Kidney epithelial cell (primary cell): ENCODE measurements around the gene GNAI2. TPM values are rescaled to one million over a fixed set of nuclear protein-coding genes. Genes with fewer than 3 reads are reported as not detected.
"Not testable (repeated sequence)": the region's sequence is repeated elsewhere in the genome, so short reads cannot be mapped to it uniquely, and the experiment has no call there.

Experiments
- DNase-seq: peaks from one replicate; pipeline ENCODE4 v3.0.0-alpha.2; 2010; ENCODE audit warnings: low read depth
- H3K27me3 ChIP-seq: 2 replicates; pipeline ENCODE4 v1.6.0; 2011; ENCODE audit warnings: low read length; ENCODE audit not compliant: control insufficient read depth, insufficient read depth
- H3K36me3 ChIP-seq: 2 replicates; pipeline ENCODE4 v1.5.1; 2011; ENCODE audit warnings: low read length; ENCODE audit not compliant: control insufficient read depth, insufficient read depth
- H3K4me3 ChIP-seq: 2 replicates; pipeline ENCODE4 v1.5.1; 2011; ENCODE audit warnings: low read depth, mild to moderate bottlenecking, control low read depth, low read length
- CTCF ChIP-seq: IDR thresholded peaks from 2 replicates; pipeline ENCODE4 v1.5.1; 2011; ENCODE audit warnings: mild to moderate bottlenecking, moderate library complexity, low read length, control low read depth, inconsistent platforms; ENCODE audit not compliant: insufficient read depth, poor library complexity, severe bottlenecking
- total RNA-seq: library from RNA; depleted of rRNA; stranded (reverse); fragments of >200 nt; gene quantifications from 2 replicates; pipeline ENCODE4 v1.2.3, GENCODE V29; 2015

The GNAI2 gene
- total RNA-seq, 1 donor from 2014 or later = 208 TPM

DNA sequence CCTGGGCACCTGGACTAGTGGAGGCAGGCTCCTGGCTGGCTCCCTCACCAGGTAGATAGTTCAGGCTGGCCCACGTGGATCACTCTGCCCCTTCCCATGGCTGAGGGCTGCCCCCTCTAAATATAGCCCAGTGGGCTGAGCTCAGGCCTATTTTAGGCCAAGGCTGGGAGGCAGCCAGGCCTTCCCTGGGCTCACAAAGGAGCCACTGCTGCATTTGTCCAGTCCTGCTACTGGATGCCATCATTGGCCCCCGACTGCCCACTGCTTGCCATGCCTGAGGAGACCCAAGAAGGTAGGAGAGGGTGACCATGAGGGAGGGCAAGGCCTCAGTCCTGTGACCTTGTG, 42.8 kb downstream of the GNAI2 start, which contains the start of gene LSMEM2:
Gene LSMEM2 (plus strand): TSS at position 208 of the 345 bp plus-strand sequence. CDS start 27 bp downstream, at position 235.
- H3K27me3 ChIP-seq = peaks cover 27% of the 10 kb centered on the region
- TF ChIP-seq CTCF = no peak
- no peak for DNase-seq
- no peak within 1 kb of the TSS for H3K4me3 ChIP-seq
- no peaks in the 10 kb centered on the region for H3K36me3 ChIP-seq

DNA sequence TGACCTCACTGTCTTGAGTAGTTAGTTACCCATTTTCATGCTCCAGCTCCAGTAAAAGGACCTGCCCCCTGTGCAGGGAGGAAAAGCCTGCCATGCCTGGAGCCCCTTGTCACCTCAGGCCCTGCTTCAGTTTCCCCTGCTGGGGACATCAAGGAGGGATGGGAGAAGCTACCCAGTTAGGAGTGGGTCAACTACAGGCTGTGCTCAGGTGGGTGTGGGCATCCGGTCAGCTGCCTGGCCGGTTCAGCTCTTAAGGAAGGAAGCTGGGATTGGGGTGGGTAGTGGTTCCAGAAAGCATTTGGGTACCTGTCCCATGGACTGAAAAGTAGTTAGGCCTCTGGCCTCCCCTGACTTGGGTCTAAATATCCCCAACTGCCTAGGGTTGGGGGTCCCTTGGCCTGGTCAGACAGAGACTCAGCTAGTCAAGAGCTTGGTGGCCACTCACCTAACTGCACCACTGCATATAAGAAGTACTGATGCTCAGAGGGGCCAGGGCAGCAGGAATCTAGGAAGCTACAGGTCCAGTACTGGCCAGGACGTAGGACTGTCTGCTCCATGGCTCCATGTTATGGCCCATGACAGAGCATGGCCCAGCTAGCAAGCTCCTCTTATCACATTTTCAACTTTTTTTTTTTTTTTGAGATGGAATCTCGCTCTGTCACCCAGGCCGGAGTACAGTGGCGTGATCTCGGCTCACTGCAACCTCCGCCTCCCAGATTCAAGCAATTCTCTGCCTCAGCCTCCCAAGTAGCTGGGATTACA, 43.4 kb downstream of the GNAI2 start:
- DNase-seq = no peak
- peaks cover 25% of the 10 kb centered on the region for H3K27me3 ChIP-seq
- no peak for TF ChIP-seq CTCF
- no peak overlapping the region for H3K4me3 ChIP-seq
- H3K36me3 ChIP-seq = no peaks in the 10 kb centered on the region

- not testable (repeated sequence) for DNase-seq, H3K4me3 ChIP-seq, H3K27me3 ChIP-seq, H3K36me3 ChIP-seq
These were observed 48.1 kb downstream of the GNAI2 start for GRCh38 chr3:50284121-50284520.

- Histone ChIP-seq H3K27me3 (no peaks in the 10 kb centered on the region), H3K4me3 (no peak overlapping the region), H3K36me3 (peaks cover 3% of the 10 kb centered on the region)
- TF ChIP-seq CTCF = no peak
- DNase-seq = no peak
These were observed 50.6 kb downstream of the GNAI2 start for GRCh38 chr3:50286322-50287227.

DNA sequence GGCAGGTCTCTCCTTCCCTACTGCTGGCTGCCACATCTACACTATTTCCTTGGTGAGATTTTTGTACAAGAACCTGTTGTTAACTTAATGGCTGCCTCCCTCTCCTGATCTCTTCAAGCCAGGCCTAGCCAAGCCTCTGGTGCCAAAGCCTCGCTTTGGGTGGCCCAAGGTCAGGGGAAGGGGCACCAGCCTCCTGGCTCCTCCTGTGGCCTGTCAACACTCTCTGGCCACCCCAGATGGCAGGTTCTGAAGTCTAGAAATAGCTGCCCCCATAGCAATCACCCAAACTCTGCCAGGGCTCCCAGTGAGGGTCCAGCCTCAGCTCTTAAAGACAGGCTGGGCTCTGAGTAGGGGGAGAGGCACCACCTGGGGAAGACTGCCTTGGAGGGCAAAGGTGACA, 51.3 kb downstream of the GNAI2 start:
- no peaks in the 10 kb centered on the region for H3K27me3 ChIP-seq
- peaks cover 3% of the 10 kb centered on the region for H3K36me3 ChIP-seq
- no peak for DNase-seq
- no peak overlapping the region for H3K4me3 ChIP-seq
- no peak for TF ChIP-seq CTCF

GRCh38 chr3:50288387-50289007, 52.5 kb downstream of the GNAI2 start:
- no peaks in the 10 kb centered on the region for H3K27me3 ChIP-seq
- no peak for TF ChIP-seq CTCF
- peaks cover 3% of the 10 kb centered on the region for H3K36me3 ChIP-seq
- H3K4me3 ChIP-seq = no peak overlapping the region
- DNase-seq = no peak
